ENCODE measurements around the gene IL12RB2. TPM values are rescaled to one million over a fixed set of nuclear protein-coding genes. Genes with fewer than 3 reads are reported as not detected.

Gene IL12RB2
- total RNA-seq, 4 donors from 2014 or later, result 1.3 to 7.6 (median 3.5) TPM

- Histone ChIP-seq H3K4me3 (no peak overlapping the region), H3K36me3 (no peaks in the 10 kb centered on the region), H3K9me3 (no peaks in the 10 kb centered on the region), H3K27me3 (no peaks in the 10 kb centered on the region), H3K4me1 (peaks cover 0 to 35% (median 8%) of the 10 kb centered on the region in 3 donors), H3K27ac (no peak overlapping the region)
- intact Hi-C loops (cut with DNase I), result no loop called here
- no peak for DNase-seq
- WGBS, 2 donors, result 87 to 93% methylated on average over 6 of the region's 6 CpGs
- no peak for TF ChIP-seq POLR2A (IDR thresholded peaks at IDR 0.05)
- TF ChIP-seq, protein P1, sequence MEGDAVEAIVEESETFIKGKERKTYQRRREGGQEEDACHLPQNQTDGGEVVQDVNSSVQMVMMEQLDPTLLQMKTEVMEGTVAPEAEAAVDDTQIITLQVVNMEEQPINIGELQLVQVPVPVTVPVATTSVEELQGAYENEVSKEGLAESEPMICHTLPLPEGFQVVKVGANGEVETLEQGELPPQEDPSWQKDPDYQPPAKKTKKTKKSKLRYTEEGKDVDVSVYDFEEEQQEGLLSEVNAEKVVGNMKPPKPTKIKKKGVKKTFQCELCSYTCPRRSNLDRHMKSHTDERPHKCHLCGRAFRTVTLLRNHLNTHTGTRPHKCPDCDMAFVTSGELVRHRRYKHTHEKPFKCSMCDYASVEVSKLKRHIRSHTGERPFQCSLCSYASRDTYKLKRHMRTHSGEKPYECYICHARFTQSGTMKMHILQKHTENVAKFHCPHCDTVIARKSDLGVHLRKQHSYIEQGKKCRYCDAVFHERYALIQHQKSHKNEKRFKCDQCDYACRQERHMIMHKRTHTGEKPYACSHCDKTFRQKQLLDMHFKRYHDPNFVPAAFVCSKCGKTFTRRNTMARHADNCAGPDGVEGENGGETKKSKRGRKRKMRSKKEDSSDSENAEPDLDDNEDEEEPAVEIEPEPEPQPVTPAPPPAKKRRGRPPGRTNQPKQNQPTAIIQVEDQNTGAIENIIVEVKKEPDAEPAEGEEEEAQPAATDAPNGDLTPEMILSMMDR (IDR thresholded peaks at IDR 0.05), result no peak
Measured at GRCh38 chr1:67336783-67337182, 29.1 kb downstream of the IL12RB2 start.

GRCh38 chr1:67338642-67339041 is 31.0 kb downstream of the IL12RB2 start:
- intact Hi-C loops (cut with DNase I), result no loop called here
- no peak for DNase-seq

GRCh38 chr1:67339623-67340343 is 32.1 kb downstream of the IL12RB2 start:
- TF ChIP-seq, protein P1 (IDR thresholded peaks at IDR 0.05), result peak in 1 of 6 experiments; percentile 16
- TF ChIP-seq POLR2A (IDR thresholded peaks at IDR 0.05), result no peak
- H3K36me3 ChIP-seq, result no peaks in the 10 kb centered on the region
- DNase-seq, result no peak
- intact Hi-C loops (cut with DNase I), result no loop called here
- H3K27me3 ChIP-seq, result no peaks in the 10 kb centered on the region
- WGBS, 2 donors, result 19 to 20% methylated on average over 7 of the region's 7 CpGs
- no peak overlapping the region for H3K4me3 ChIP-seq
- peaks cover 0 to 18% (median 4%) of the 10 kb centered on the region in 3 donors for H3K4me1 ChIP-seq
- peak overlapping the region in 1 of 4 donors; percentile 38 for H3K27ac ChIP-seq
- no peaks in the 10 kb centered on the region for H3K9me3 ChIP-seq

More at GRCh38 chr1:67338642-67339041, 31.0 kb downstream of the IL12RB2 start:
- TF ChIP-seq POLR2A (IDR thresholded peaks at IDR 0.05), result no peak
- TF ChIP-seq, protein P1 (IDR thresholded peaks at IDR 0.05), result no peak
- H3K4me3 ChIP-seq, result no peak overlapping the region
- H3K9me3 ChIP-seq, result no peaks in the 10 kb centered on the region
- H3K4me1 ChIP-seq, result peaks cover 0 to 24% (median 4%) of the 10 kb centered on the region in 3 donors
- WGBS, 2 donors, result 68 to 75% methylated on average over 3 of the region's 3 CpGs
- H3K27ac ChIP-seq, result no peak overlapping the region
- H3K27me3 ChIP-seq, result no peaks in the 10 kb centered on the region
- H3K36me3 ChIP-seq, result no peaks in the 10 kb centered on the region

GRCh38 chr1:67342076-67342890 is 34.6 kb downstream of the IL12RB2 start:
- Histone ChIP-seq H3K36me3 (no peaks in the 10 kb centered on the region), H3K4me3 (no peak overlapping the region), H3K4me1 (peaks cover 0 to 23% (median 4%) of the 10 kb centered on the region in 3 donors), H3K27me3 (no peaks in the 10 kb centered on the region), H3K9me3 (no peaks in the 10 kb centered on the region), H3K27ac (no peak overlapping the region)
- WGBS, 2 donors, result 57 to 77% methylated on average over 5 of the region's 5 CpGs
- no peak for TF ChIP-seq POLR2A (IDR thresholded peaks at IDR 0.05)
- DNase-seq, result no peak
- intact Hi-C loops (cut with DNase I), result no loop called here

DNA sequence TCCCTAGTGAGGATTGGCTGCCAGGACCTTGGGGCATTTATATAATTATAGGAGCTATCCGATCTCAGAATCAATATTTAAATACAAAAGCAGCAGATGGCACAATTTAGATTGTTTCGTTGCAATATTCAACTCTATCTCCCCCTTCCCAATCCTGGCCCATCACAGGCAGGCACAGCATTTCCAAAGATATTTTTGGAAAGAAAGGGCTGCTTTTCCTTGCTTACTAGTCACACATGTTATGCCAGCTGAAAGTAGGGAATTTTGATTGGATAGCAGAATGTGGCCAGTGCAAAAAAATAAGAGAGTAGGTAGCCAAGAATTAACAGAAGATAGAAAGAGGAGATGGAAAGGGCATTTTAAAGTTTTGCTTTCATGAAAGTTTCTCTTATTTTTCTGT is 37.9 kb downstream of the IL12RB2 start:
- intact Hi-C loops (cut with DNase I), result loop anchor here (5.0 kb wide), 1 partner anchor 157 kb away; no protein-coding TSS in a partner anchor
- DNase-seq, result no peak
- no peak for TF ChIP-seq POLR2A (IDR thresholded peaks at IDR 0.05)
- TF ChIP-seq, protein P1 (IDR thresholded peaks at IDR 0.05), result no peak
- no peaks in the 10 kb centered on the region for H3K36me3 ChIP-seq
- no peak overlapping the region for H3K27ac ChIP-seq
- no peaks in the 10 kb centered on the region for H3K9me3 ChIP-seq
- H3K27me3 ChIP-seq, result no peaks in the 10 kb centered on the region
- H3K4me3 ChIP-seq, result no peak overlapping the region
- 32 to 52% methylated on average over 2 of the region's 2 CpGs for WGBS, 2 donors
- H3K4me1 ChIP-seq, result peaks cover 0 to 41% (median 4%) of the 10 kb centered on the region in 3 donors
